Measurements from ENCODE around the gene KRTAP10-9.

Gene KRTAP10-9

GRCh38 chr21:44613386-44614155 lies 13.3 kb upstream of the KRTAP10-9 start:
- TF ChIP-seq NFIC (IDR thresholded peaks at IDR 0.05) (no peak), CEBPB (IDR thresholded peaks at IDR 0.05) (no peak), TCF12 (IDR thresholded peaks at IDR 0.05; ENCODE audit: low read depth) (no peak), ZBTB7A (IDR thresholded peaks at IDR 0.05; ENCODE audit: low read depth) (no peak), EP300 (IDR thresholded peaks at IDR 0.05; ENCODE audit: borderline replicate concordance) (no peak), TAF1 (IDR thresholded peaks at IDR 0.05; ENCODE audit: low read depth) (no peak)

- TF ChIP-seq RAD21 (IDR thresholded peaks at IDR 0.05; ENCODE audit: low read depth) = no peak
Observed at GRCh38 chr21:44614161-44614631, 12.7 kb upstream of the KRTAP10-9 start.

DNA sequence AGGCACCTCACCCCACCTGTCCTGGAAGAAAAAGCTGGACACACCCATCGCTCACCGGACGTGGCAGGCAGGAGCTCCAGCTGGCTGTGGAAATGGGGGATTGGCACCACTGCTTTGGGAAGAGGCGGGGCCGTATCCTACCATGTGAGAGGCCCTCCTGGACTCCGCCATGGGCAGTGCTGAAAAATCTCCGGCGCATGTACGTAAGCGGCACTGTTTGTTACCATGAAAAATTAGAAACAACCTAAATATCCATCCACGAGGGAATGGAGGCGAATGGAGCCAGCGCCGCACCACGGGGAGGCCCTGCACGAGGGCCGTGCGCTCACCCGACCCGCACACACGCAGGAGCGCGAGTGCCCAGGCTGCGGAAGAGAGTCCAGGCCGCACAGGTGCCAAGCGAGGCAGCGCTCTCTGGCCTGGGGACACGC lies 11.9 kb upstream of the KRTAP10-9 start:
- TF ChIP-seq YY1 (IDR thresholded peaks at IDR 0.05; ENCODE audit: low read depth) (no peak), CEBPB (IDR thresholded peaks at IDR 0.05) (no peak), FOXM1 (IDR thresholded peaks at IDR 0.05; ENCODE audit: borderline replicate concordance, low read depth) (no peak)

GRCh38 chr21:44615466-44615865 lies 11.4 kb upstream of the KRTAP10-9 start:
- TF ChIP-seq ZBTB7A (IDR thresholded peaks at IDR 0.05; ENCODE audit: low read depth) (no peak), REST (IDR thresholded peaks at IDR 0.05; ENCODE audit: low read depth) (no peak), MAX (IDR thresholded peaks at IDR 0.05) (no peak), FOXM1 (IDR thresholded peaks at IDR 0.05; ENCODE audit: borderline replicate concordance, low read depth) (no peak), CEBPB (IDR thresholded peaks at IDR 0.05) (no peak), EP300 (IDR thresholded peaks at IDR 0.05; ENCODE audit: borderline replicate concordance) (no peak), NFIC (IDR thresholded peaks at IDR 0.05) (no peak), CREB1 (IDR thresholded peaks at IDR 0.05; ENCODE audit: low read depth) (no peak), TAF1 (IDR thresholded peaks at IDR 0.05; ENCODE audit: low read depth) (no peak), TCF12 (IDR thresholded peaks at IDR 0.05; ENCODE audit: low read depth) (no peak), RAD21 (IDR thresholded peaks at IDR 0.05; ENCODE audit: low read depth) (no peak), EGR1 (IDR thresholded peaks at IDR 0.05) (no peak), USF1 (IDR thresholded peaks at IDR 0.05) (no peak), YY1 (IDR thresholded peaks at IDR 0.05; ENCODE audit: low read depth) (no peak), TEAD4 (IDR thresholded peaks at IDR 0.05) (no peak)

- TF ChIP-seq USF1 (IDR thresholded peaks at IDR 0.05) (no peak), CEBPB (IDR thresholded peaks at IDR 0.05) (no peak), TCF12 (IDR thresholded peaks at IDR 0.05; ENCODE audit: low read depth) (no peak), RAD21 (IDR thresholded peaks at IDR 0.05; ENCODE audit: low read depth) (no peak), MAX (IDR thresholded peaks at IDR 0.05) (no peak), TAF1 (IDR thresholded peaks at IDR 0.05; ENCODE audit: low read depth) (no peak), FOXM1 (IDR thresholded peaks at IDR 0.05; ENCODE audit: borderline replicate concordance, low read depth) (no peak)
Observed at GRCh38 chr21:44615911-44616590, 10.8 kb upstream of the KRTAP10-9 start.

- TF ChIP-seq TCF12 (IDR thresholded peaks at IDR 0.05; ENCODE audit: low read depth) = no peak
- TF ChIP-seq CREB1 (IDR thresholded peaks at IDR 0.05; ENCODE audit: low read depth) = no peak
- TF ChIP-seq YY1 (IDR thresholded peaks at IDR 0.05; ENCODE audit: low read depth) = no peak
- no peak for TF ChIP-seq RAD21 (IDR thresholded peaks at IDR 0.05; ENCODE audit: low read depth)
- no peak for TF ChIP-seq TEAD4 (IDR thresholded peaks at IDR 0.05)
- no peak for TF ChIP-seq CEBPB (IDR thresholded peaks at IDR 0.05)
- no peak for TF ChIP-seq EP300 (IDR thresholded peaks at IDR 0.05; ENCODE audit: borderline replicate concordance)
- no peak for TF ChIP-seq REST (IDR thresholded peaks at IDR 0.05; ENCODE audit: low read depth)
- TF ChIP-seq TAF1 (IDR thresholded peaks at IDR 0.05; ENCODE audit: low read depth) = no peak
- TF ChIP-seq USF1 (IDR thresholded peaks at IDR 0.05) = no peak
- TF ChIP-seq EGR1 (IDR thresholded peaks at IDR 0.05) = no peak
Observed at GRCh38 chr21:44616591-44616926, 10.3 kb upstream of the KRTAP10-9 start.
